Measurements from ENCODE around the gene HSPB7.
A peak's percentile ranks its signal among the peaks of the same experiment; 100 is the strongest.
"Not testable (repeated sequence)": the region's sequence is repeated elsewhere in the genome, so short reads cannot be mapped to it uniquely, and the experiment has no call there.

The HSPB7 gene

GRCh38 chr1:16020878-16021277, 3.0 kb upstream of the HSPB7 start:
- DNase-seq, result not testable (repeated sequence)

- DNase-seq, result no peak
Observed at GRCh38 chr1:16020325-16020724, 2.5 kb upstream of the HSPB7 start.

- DNase-seq, result no peak
Observed at GRCh38 chr1:16019644-16020277, 1.9 kb upstream of the HSPB7 start.

- no peak for DNase-seq
Observed at GRCh38 chr1:16018749-16019643, 1.2 kb upstream of the HSPB7 start.

GRCh38 chr1:16018308-16018707, 465 bp upstream of the HSPB7 start:
- DNase-seq, result no peak

- no peak for DNase-seq
Observed at GRCh38 chr1:16017076-16017460, 775 bp downstream of the HSPB7 start.

GRCh38 chr1:16015960-16016901, 1.6 kb downstream of the HSPB7 start:
- DNase-seq, result no peak

GRCh38 chr1:16015491-16015890, 2.4 kb downstream of the HSPB7 start:
- DNase-seq, result no peak

- no peak for DNase-seq
Observed at GRCh38 chr1:16014509-16015482, 3.0 kb downstream of the HSPB7 start.

- DNase-seq, result no peak
Observed at GRCh38 chr1:16013908-16014258, 4.0 kb downstream of the HSPB7 start.

- peak; percentile 10 to 15 for DNase-seq
Observed at GRCh38 chr1:16013220-16013907, 4.5 kb downstream of the HSPB7 start.

GRCh38 chr1:16012590-16013219, 5.1 kb downstream of the HSPB7 start:
- DNase-seq, result peak in 1 of 2 donors; percentile 20

GRCh38 chr1:16011936-16012589, 5.8 kb downstream of the HSPB7 start:
- no peak for DNase-seq

GRCh38 chr1:16010837-16011236, 7.0 kb downstream of the HSPB7 start:
- no peak for DNase-seq

- DNase-seq, result no peak
Observed at GRCh38 chr1:16009678-16010077, 8.2 kb downstream of the HSPB7 start.

- DNase-seq, result peak; percentile 67 to 72
Observed at GRCh38 chr1:16009030-16009460, 8.8 kb downstream of the HSPB7 start.

- no peak for DNase-seq
Observed at GRCh38 chr1:16007671-16008341, 10.0 kb downstream of the HSPB7 start.

GRCh38 chr1:16006552-16007485, 11.0 kb downstream of the HSPB7 start:
- no peak for DNase-seq
